HepG2 (cell line): ENCODE results near the gene IRF2BPL. TPM values are rescaled to one million over a fixed set of nuclear protein-coding genes. Genes with fewer than 3 reads are reported as not detected.
A peak's percentile ranks its signal among the peaks of the same experiment; 100 is the strongest.

ENCODE experiments used
- AGO1 ChIP-seq: fragments of 200-400 bp; formaldehyde crosslinking; IDR thresholded peaks from 2 replicates; pipeline ENCODE4 v1.6.1; 2017; ENCODE audit warnings: mild to moderate bottlenecking, low read depth, low read length, moderate library complexity; ENCODE audit not compliant: poor library complexity, severe bottlenecking
- ATF7-NPFF ChIP-seq: sonication (generic); formaldehyde crosslinking; IDR thresholded peaks from 2 replicates; pipeline ENCODE4 v1.8.1; 2023; ENCODE audit warnings: mild to moderate bottlenecking, low read depth, missing genetic modification reagents, moderate library complexity
- HIVEP1 ChIP-seq: sonication (generic); formaldehyde crosslinking; IDR thresholded peaks from 2 replicates; pipeline ENCODE4 v1.4.0; 2020; ENCODE audit warnings: mild to moderate bottlenecking, missing genetic modification reagents
- KDM2A ChIP-seq: sonication (generic); formaldehyde crosslinking; IDR thresholded peaks from 2 replicates; pipeline ENCODE4 v1.4.0; 2020; ENCODE audit warnings: low read depth, missing genetic modification reagents, borderline replicate concordance
- KDM6A ChIP-seq: IDR thresholded peaks from 2 replicates; pipeline ENCODE4 v1.6.1; 2016; ENCODE audit warnings: low read depth
- MIER3 ChIP-seq: IDR thresholded peaks from 2 replicates; pipeline ENCODE4 v1.6.1; 2016; ENCODE audit warnings: missing compliant biosample characterization, borderline replicate concordance
- MXI1 ChIP-seq: IDR thresholded peaks from 3 replicates; pipeline ENCODE4 v1.6.1; 2012; ENCODE audit warnings: low read depth, low read length, inconsistent platforms, borderline replicate concordance
- PITX1 ChIP-seq: sonication (generic); formaldehyde crosslinking; IDR thresholded peaks from 2 replicates; pipeline ENCODE4 v1.5.1; 2020; ENCODE audit warnings: mild to moderate bottlenecking, missing genetic modification reagents
- PRDM10 ChIP-seq: sonication (generic); formaldehyde crosslinking; IDR thresholded peaks from 2 replicates; pipeline ENCODE4 v1.4.0; 2020; ENCODE audit warnings: low read depth, missing genetic modification reagents
- RBM39 ChIP-seq: fragments of 200-400 bp; formaldehyde crosslinking; IDR thresholded peaks from one replicate; pipeline ENCODE4 v1.6.1; 2018; ENCODE audit warnings: antibody characterized with exemption, mild to moderate bottlenecking, low read depth, low read length; ENCODE audit not compliant: poor library complexity, severe bottlenecking
- SALL1 ChIP-seq: sonication (generic); formaldehyde crosslinking; IDR thresholded peaks from 2 replicates; pipeline ENCODE4 v1.8.0; 2022; ENCODE audit warnings: mild to moderate bottlenecking, missing genetic modification reagents
- SNAPC2 ChIP-seq: sonication (generic); formaldehyde crosslinking; IDR thresholded peaks from 2 replicates; pipeline ENCODE4 v1.8.1; 2022; ENCODE audit warnings: mild to moderate bottlenecking, missing genetic modification reagents
- SP5 ChIP-seq: IDR thresholded peaks from 2 replicates; pipeline ENCODE4 v1.6.1; 2016; ENCODE audit warnings: low read depth, borderline replicate concordance
- TAF1 ChIP-seq: sonication (generic); formaldehyde crosslinking; IDR thresholded peaks from 2 replicates; pipeline ENCODE4 v1.4.0; 2020; ENCODE audit warnings: missing genetic modification reagents
- ZNF17 ChIP-seq: sonication (generic); formaldehyde crosslinking; IDR thresholded peaks from 2 replicates; pipeline ENCODE4 v1.5.0; 2020; ENCODE audit warnings: mild to moderate bottlenecking, missing genetic modification reagents
- ZNF44 ChIP-seq: sonication (generic); formaldehyde crosslinking; IDR thresholded peaks from 2 replicates; pipeline ENCODE4 v1.5.1; 2020; ENCODE audit warnings: mild to moderate bottlenecking, missing genetic modification reagents
- ZNF446 ChIP-seq: sonication (generic); formaldehyde crosslinking; IDR thresholded peaks from 2 replicates; pipeline ENCODE4 v1.5.0; 2020; ENCODE audit warnings: mild to moderate bottlenecking, missing genetic modification reagents
- ZNF777 ChIP-seq: sonication (generic); formaldehyde crosslinking; IDR thresholded peaks from 2 replicates; pipeline ENCODE4 v1.4.0; 2020; ENCODE audit warnings: missing genetic modification reagents
- polyA plus RNA-seq, 8 experiments: library from polyadenylated mRNA; depleted of rRNA in 3 of 8; stranded (reverse) in 7 of 8; unstranded in 1 of 8; fragments of >200 nt; fragmentation: Illumina TruSeq in 4 of 8; extraction: Trizol in 4 of 8; gene quantifications; 2 replicates each; pipeline versions ENCODE4 v1.2.1 to v1.2.3, GENCODE V29; 2011 to 2016; ENCODE audit warnings: low read depth in 4 of 8, missing spikeins in 1 of 8, mixed read lengths in 1 of 8; ENCODE audit not compliant: insufficient read depth in 1 of 8
- total RNA-seq, 5 experiments: library from RNA; depleted of rRNA; stranded (reverse); fragments of >200 nt; fragmentation: Illumina TruSeq; extraction: Trizol; gene quantifications; 2 replicates each; pipeline ENCODE4 v1.2.3, GENCODE V29; 2016; ENCODE audit warnings: low read depth in 1 of 5
- TF ChIP-seq, protein P1 (sequence below): sonication (generic); formaldehyde crosslinking; IDR thresholded peaks from 2 replicates; pipeline ENCODE4 v1.5.1; 2020; ENCODE audit warnings: missing genetic modification reagents, mild to moderate bottlenecking, borderline replicate concordance
- TF ChIP-seq, protein P2 (sequence below): sonication (generic); formaldehyde crosslinking; IDR thresholded peaks from 2 replicates; pipeline ENCODE4 v1.8.0; 2022; ENCODE audit warnings: missing genetic modification reagents, mild to moderate bottlenecking, inconsistent platforms, borderline replicate concordance

IRF2BPL gene
- total and polyA plus RNA-seq, 2 of the 13 experiments (the other 11 are each of a cell fraction or from before 2014, with no cell fraction given) = 6.6 to 8.4 TPM

GRCh38 chr14:77033622-77034589 is 5.4 kb upstream of the IRF2BPL start (continued):
- TF ChIP-seq HIVEP1 (0 out of 2 replicates have a peak, but pooled peaks have one; percentile 46), AGO1 (peak; percentile 30), TAF1 (CRISPR knock-in tag) (peak; percentile 12), SP5 (CRISPR knock-in tag) (peak; percentile 92), KDM6A (CRISPR knock-in tag) (peak; percentile 34; the same call in 1 of the 2 replicates), SALL1 (CRISPR knock-in tag) (peak; percentile 58), ATF7-NPFF (CRISPR knock-in tag) (peak; percentile 46; the same call in 1 of the 2 replicates), ZNF17 (CRISPR knock-in tag) (no peak), MIER3 (CRISPR knock-in tag) (peak; percentile 88; the same call in 1 of the 2 replicates), SNAPC2 (CRISPR knock-in tag) (no peak), ZNF44 (CRISPR knock-in tag) (no peak), MXI1 (0 out of 3 replicates have a peak, but pooled peaks have one; percentile 19), PITX1 (CRISPR knock-in tag) (peak; percentile 86; the same call in 1 of the 2 replicates), KDM2A (CRISPR knock-in tag) (0 out of 2 replicates have a peak, but pooled peaks have one; percentile 33), ZNF777 (CRISPR knock-in tag) (peak; percentile 40), RBM39 (peak; percentile 41), PRDM10 (CRISPR knock-in tag) (no peak; the same call in 1 of the 2 replicates), ZNF446 (no peak)
- TF ChIP-seq, protein P1, sequence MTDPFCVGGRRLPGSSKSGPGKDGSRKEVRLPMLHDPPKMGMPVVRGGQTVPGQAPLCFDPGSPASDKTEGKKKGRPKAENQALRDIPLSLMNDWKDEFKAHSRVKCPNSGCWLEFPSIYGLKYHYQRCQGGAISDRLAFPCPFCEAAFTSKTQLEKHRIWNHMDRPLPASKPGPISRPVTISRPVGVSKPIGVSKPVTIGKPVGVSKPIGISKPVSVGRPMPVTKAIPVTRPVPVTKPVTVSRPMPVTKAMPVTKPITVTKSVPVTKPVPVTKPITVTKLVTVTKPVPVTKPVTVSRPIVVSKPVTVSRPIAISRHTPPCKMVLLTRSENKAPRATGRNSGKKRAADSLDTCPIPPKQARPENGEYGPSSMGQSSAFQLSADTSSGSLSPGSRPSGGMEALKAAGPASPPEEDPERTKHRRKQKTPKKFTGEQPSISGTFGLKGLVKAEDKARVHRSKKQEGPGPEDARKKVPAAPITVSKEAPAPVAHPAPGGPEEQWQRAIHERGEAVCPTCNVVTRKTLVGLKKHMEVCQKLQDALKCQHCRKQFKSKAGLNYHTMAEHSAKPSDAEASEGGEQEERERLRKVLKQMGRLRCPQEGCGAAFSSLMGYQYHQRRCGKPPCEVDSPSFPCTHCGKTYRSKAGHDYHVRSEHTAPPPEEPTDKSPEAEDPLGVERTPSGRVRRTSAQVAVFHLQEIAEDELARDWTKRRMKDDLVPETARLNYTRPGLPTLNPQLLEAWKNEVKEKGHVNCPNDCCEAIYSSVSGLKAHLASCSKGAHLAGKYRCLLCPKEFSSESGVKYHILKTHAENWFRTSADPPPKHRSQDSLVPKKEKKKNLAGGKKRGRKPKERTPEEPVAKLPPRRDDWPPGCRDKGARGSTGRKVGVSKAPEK (CRISPR knock-in tag) = no peak
- TF ChIP-seq, protein P2, sequence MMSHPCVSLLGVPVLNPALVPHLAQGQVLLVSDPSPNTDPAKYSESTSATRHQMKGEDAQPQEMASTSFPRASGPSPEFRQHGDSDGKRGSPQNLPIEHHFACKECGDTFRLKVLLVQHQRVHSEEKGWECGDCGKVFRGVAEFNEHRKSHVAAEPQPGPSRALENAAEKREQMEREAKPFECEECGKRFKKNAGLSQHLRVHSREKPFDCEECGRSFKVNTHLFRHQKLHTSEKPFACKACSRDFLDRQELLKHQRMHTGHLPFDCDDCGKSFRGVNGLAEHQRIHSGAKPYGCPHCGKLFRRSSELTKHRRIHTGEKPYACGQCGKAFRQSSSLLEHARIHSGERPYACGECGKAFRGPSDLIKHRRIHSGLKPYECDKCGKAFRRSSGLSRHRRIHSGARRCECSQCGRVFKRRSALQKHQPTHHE (CRISPR knock-in tag) = peak; percentile 62; the same call in 1 of the 2 replicates
